Spleen (tissue), 11 donors: Measurements from ENCODE around the gene MYEOV. TPM values are rescaled to one million over a fixed set of nuclear protein-coding genes. Genes with fewer than 3 reads are reported as not detected.

Source experiments
- DNase-seq: peaks from one replicate; pipeline ENCODE4 v3.0.0-alpha.2; 2020
- H3K27ac ChIP-seq, 8 donors: fragments of 200-600 bp; sonication (generic) in 7 of 8; 1 replicate in 4 of 8; 2 replicates in 4 of 8; pipeline versions ENCODE4 v1.5.0 to v1.8.0; 2016 to 2021; ENCODE audit warnings: inconsistent platforms in 4 of 8, mild to moderate bottlenecking in 4 of 8, moderate library complexity in 1 of 8
- H3K27me3 ChIP-seq, 7 donors: fragments of 200-600 bp; sonication (generic) in 6 of 7; replicated peaks in 1 of 7; 1 replicate in 4 of 7; 2 replicates in 3 of 7; pipeline versions ENCODE4 v1.5.0 to v1.8.0; 2016 to 2021; ENCODE audit warnings: inconsistent platforms in 3 of 7, mild to moderate bottlenecking in 1 of 7
- H3K36me3 ChIP-seq, 6 donors: fragments of 200-600 bp; sonication (generic) in 5 of 6; 1 replicate in 4 of 6; 2 replicates in 2 of 6; pipeline versions ENCODE4 v1.5.0 to v1.8.0; 2016 to 2021; ENCODE audit warnings: inconsistent platforms in 2 of 6
- H3K4me1 ChIP-seq, 6 donors: fragments of 200-600 bp; sonication (generic) in 5 of 6; 1 replicate in 3 of 6; 2 replicates in 3 of 6; pipeline versions ENCODE4 v1.5.0 to v1.8.0; 2016 to 2021; ENCODE audit warnings: inconsistent platforms in 3 of 6
- H3K4me3 ChIP-seq, 8 donors: fragments of 200-600 bp; sonication (generic) in 7 of 8; 1 replicate in 4 of 8; 2 replicates in 4 of 8; pipeline versions ENCODE4 v1.5.0 to v1.8.0; 2016 to 2021; ENCODE audit warnings: inconsistent platforms in 4 of 8, mild to moderate bottlenecking in 4 of 8, moderate library complexity in 2 of 8
- H3K9me3 ChIP-seq, 8 donors: fragments of 200-600 bp; sonication (generic) in 7 of 8; 1 replicate in 4 of 8; 2 replicates in 4 of 8; pipeline versions ENCODE4 v1.5.0 to v1.8.0; 2016 to 2021; ENCODE audit warnings: inconsistent platforms in 4 of 8
- CTCF ChIP-seq, 11 experiments: fragments of 200-600 bp in 7 of 11; fragments of 450-650 bp in 4 of 11; sonication (generic) in 4 of 11; IDR thresholded peaks in 8 of 11; conservative IDR thresholded peaks in 3 of 11; 1 replicate in 7 of 11; 2 replicates in 4 of 11; pipeline versions ENCODE4 v1.4.0 to v1.8.0; 2016 to 2021; ENCODE audit warnings: antibody characterized with exemption in 11 of 11, inconsistent platforms in 4 of 11, mild to moderate bottlenecking in 1 of 11
- POLR2A ChIP-seq, 3 donors: fragments of 450-650 bp; IDR thresholded peaks; one replicate each; pipeline ENCODE4 v1.5.1; 2017; ENCODE audit warnings: antibody characterized with exemption in 3 of 3, mild to moderate bottlenecking in 1 of 3
- POLR2AphosphoS5 ChIP-seq, 3 donors: sonication (generic); formaldehyde crosslinking; IDR thresholded peaks; one replicate each; pipeline ENCODE4 v1.5.1; 2017; ENCODE audit warnings: antibody characterized with exemption in 3 of 3
- WGBS, 5 donors: extraction: QIAGEN DNeasy Blood & Tissue Kit in 3 of 5; methylation state at CpG; one replicate each; pipeline versions ENCODE4 v1.1.5 to v1.1.7; 2013 to 2018; 5-methylcytosine and 5-hydroxymethylcytosine counted together
- intact Hi-C: fragments of 100-400 bp; cut with DNase I; formaldehyde crosslinking; loops from one replicate; pipeline ENCODE4 v1.15.0; 2023; ENCODE audit warnings: low total_unique reads
- polyA plus RNA-seq, 3 donors: library from polyadenylated mRNA; stranded (reverse); fragments of 200-250 nt; gene quantifications; one replicate each; pipeline ENCODE4 v1.2.1, GENCODE V29; 2013
- total RNA-seq, 7 donors: library from RNA; depleted of rRNA in 3 of 7; stranded (reverse); fragments of >200 nt in 3 of 7; fragmentation: NEBNext Ultra II Directional in 4 of 7; extraction: Animal tissue kit (Norgen Biotek cat#: 25700) in 4 of 7; gene quantifications; one replicate each; pipeline versions ENCODE4 v1.1.0 to v1.2.1, GENCODE V29; 2016 to 2021
- donor health status: healthy with polysubstance abuse.
- donor health status: DM: no; HTN: no; CAD: no; lungs with moderate emphysema.
- donor health status: DM: no; HTN: no; CAD: no.
- donor health status: Bipolar disorder and iron deficiency.
- donor health status: healthy.
- donor health status: DM: no; HTN: no; CAD: no.
- donor health status: DM: yes; HTN: yes; CAD: no.

Gene MYEOV
- total and polyA plus RNA-seq, 10 donors: 0.06 to 1.4 (median 0.47) TPM; not detected in 2

GRCh38 chr11:69273571-69273970, 20.4 kb upstream of the MYEOV start:
- H3K27ac ChIP-seq: no peak overlapping the region
- no peak overlapping the region for H3K4me3 ChIP-seq
- intact Hi-C loops: no loop called here
- H3K4me1 ChIP-seq: peaks cover 0 to 8% (median 1%) of the 10 kb centered on the region in 6 donors
- H3K27me3 ChIP-seq: peaks cover 0 to 10% (median 0%) of the 10 kb centered on the region in 7 donors
- DNase-seq: no peak
- no peak for TF ChIP-seq CTCF (IDR thresholded peaks at IDR 0.05 in 8 of 11, conservative IDR thresholded peaks at IDR 0.05 in 3 of 11)
- TF ChIP-seq POLR2A (IDR thresholded peaks at IDR 0.05): no peak
- no peak for TF ChIP-seq POLR2AphosphoS5 (IDR thresholded peaks at IDR 0.05)
- 88 to 98% (median 96%) methylated on average over 6 of the region's 6 CpGs for WGBS, 5 donors
- no peaks in the 10 kb centered on the region for H3K36me3 ChIP-seq
- H3K9me3 ChIP-seq: no peaks in the 10 kb centered on the region

- H3K36me3 ChIP-seq: no peaks in the 10 kb centered on the region
- H3K4me1 ChIP-seq: peaks cover 0 to 8% (median 0%) of the 10 kb centered on the region in 6 donors
- H3K27me3 ChIP-seq: peaks cover 0 to 10% (median 0%) of the 10 kb centered on the region in 7 donors
- intact Hi-C loops: no loop called here
- no peak for TF ChIP-seq CTCF (IDR thresholded peaks at IDR 0.05 in 8 of 11, conservative IDR thresholded peaks at IDR 0.05 in 3 of 11)
- no peak for TF ChIP-seq POLR2A (IDR thresholded peaks at IDR 0.05)
- no peak for TF ChIP-seq POLR2AphosphoS5 (IDR thresholded peaks at IDR 0.05)
- H3K9me3 ChIP-seq: no peaks in the 10 kb centered on the region
- H3K27ac ChIP-seq: no peak overlapping the region
- WGBS, 5 donors: 74 to 85% (median 82%) methylated on average over 8 of the region's 8 CpGs
- peak; percentile 54 for DNase-seq
- H3K4me3 ChIP-seq: no peak overlapping the region
These were observed 19.4 kb upstream of the MYEOV start for GRCh38 chr11:69274531-69275016.

DNA sequence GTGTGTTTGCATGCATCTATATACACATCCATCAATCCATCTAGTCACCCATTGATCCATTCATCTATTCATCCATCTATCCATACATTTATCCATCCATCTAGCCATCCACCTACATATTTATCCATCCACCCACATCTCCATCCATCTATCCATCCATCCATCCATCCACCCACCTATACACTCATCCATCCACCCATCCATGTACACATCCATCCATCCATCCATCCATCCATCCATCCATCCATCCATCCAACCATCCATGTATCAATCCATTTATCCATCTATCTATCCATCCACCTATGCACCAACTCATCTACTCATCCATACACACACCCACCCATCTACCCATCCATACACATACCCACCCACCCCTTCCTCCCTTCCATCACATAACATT, 18.8 kb upstream of the MYEOV start:
- TF ChIP-seq POLR2AphosphoS5 (IDR thresholded peaks at IDR 0.05): no peak
- TF ChIP-seq POLR2A (IDR thresholded peaks at IDR 0.05): no peak
- no peak for TF ChIP-seq CTCF (IDR thresholded peaks at IDR 0.05 in 8 of 11, conservative IDR thresholded peaks at IDR 0.05 in 3 of 11)
- Histone ChIP-seq H3K27ac (no peak overlapping the region), H3K4me1 (peaks cover 0 to 8% (median 0%) of the 10 kb centered on the region in 6 donors), H3K4me3 (no peak overlapping the region), H3K36me3 (no peaks in the 10 kb centered on the region), H3K9me3 (no peaks in the 10 kb centered on the region), H3K27me3 (peaks cover 0 to 10% (median 0%) of the 10 kb centered on the region in 7 donors)
- no peak for DNase-seq
- intact Hi-C loops: no loop called here

DNA sequence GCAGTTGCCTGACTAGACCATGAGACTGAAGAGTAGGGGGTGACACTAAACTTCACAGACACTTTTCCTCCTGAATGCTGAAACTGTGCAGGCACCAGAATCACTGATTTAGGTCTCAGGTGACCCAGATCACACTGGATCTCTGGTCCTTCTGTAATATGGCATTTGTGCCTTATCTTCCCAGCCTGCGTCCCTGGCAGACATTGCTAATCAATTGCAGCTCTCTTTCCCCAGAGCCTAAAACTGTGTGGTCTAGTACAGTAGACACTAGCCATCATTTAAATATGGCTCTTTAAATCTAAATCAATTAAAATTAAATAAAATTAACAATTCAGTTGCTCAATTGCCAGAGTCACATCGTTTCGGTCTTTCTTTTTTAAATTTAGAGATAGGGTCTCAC, 17.8 kb upstream of the MYEOV start:
- peaks cover 0 to 11% (median 0%) of the 10 kb centered on the region in 6 donors for H3K4me1 ChIP-seq
- TF ChIP-seq POLR2A (IDR thresholded peaks at IDR 0.05) (no peak), CTCF (IDR thresholded peaks at IDR 0.05 in 8 of 11, conservative IDR thresholded peaks at IDR 0.05 in 3 of 11) (no peak), POLR2AphosphoS5 (IDR thresholded peaks at IDR 0.05) (no peak)
- no peaks in the 10 kb centered on the region for H3K36me3 ChIP-seq
- no peaks in the 10 kb centered on the region for H3K9me3 ChIP-seq
- 93 to 96% (median 95%) methylated on average over 3 of the region's 3 CpGs for WGBS, 5 donors
- intact Hi-C loops: no loop called here
- H3K27ac ChIP-seq: no peak overlapping the region
- H3K27me3 ChIP-seq: peaks cover 0 to 10% (median 0%) of the 10 kb centered on the region in 7 donors
- no peak overlapping the region for H3K4me3 ChIP-seq
- DNase-seq: no peak
